NCI-H2081 (cell line): ENCODE data around the gene EHF.
"Not testable (repeated sequence)": the region's sequence is repeated elsewhere in the genome, so short reads cannot be mapped to it uniquely, and the experiment has no call there.

ENCODE experiments used
- DNase-seq, 2 experiments: peaks; one replicate each; lab custom pipeline; 2025; lab: John Stamatoyannopoulos, UW

The EHF gene

GRCh38 chr11:34668583-34669053 lies 47.7 kb downstream of the EHF start:
- DNase-seq, result no peak

DNA sequence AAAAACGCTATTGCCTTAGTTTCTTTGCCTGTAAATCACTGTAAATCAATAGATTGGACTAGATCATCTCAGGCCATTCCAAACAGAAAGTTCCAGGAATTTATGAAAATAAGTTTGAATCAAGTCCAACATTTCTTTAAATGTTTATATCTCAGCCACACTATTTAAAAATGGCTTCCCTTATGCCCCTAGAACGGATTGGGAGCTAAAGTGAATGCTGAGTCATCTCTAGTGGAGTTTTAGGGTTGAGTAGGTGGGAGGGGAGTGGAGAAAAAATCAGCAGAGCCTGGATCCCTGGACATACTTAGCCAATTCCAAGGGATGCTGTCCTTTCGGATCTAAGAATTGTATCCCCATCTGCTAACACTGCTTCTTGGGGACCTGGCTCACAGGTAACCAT lies 48.6 kb downstream of the EHF start:
- DNase-seq, result no peak

DNA sequence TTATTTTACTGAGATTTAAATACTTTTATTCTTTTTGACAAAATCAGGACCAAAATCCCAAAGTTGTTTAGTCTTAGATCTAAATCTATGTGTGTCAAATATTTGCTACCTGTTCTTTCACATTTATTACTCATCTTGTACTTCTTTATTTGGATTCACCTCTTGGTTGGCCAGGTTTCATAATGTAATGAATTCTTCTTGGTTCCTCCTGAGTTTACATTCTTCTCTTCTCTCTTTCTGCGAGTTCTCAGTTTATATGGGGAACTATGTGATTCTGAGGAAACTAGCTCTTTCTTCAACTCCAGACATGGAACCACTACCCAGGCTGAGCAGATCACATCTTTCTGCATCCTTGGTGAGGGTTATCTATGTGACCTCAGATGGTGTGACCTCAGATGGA lies 50.2 kb downstream of the EHF start:
- no peak for DNase-seq

DNA sequence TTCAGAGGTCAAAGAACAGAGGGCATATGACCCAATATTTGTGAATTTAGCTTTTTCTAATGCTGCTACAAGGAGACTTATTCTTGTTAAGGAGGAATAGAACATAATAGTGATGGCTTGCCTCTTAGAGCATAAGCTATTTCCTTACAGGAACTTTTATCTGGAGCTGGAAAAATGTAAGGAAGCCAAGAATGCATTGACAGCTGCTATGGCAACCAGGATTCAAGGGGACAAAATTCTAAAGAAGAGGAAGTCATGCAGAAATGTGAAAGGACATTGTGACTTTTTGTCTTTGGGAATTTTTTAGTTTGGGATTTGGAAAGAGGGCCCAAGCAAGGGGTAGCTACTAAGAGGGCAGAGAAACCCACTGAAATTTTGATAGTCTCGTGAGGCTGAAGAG lies 51.1 kb downstream of the EHF start:
- DNase-seq, result no peak

DNA sequence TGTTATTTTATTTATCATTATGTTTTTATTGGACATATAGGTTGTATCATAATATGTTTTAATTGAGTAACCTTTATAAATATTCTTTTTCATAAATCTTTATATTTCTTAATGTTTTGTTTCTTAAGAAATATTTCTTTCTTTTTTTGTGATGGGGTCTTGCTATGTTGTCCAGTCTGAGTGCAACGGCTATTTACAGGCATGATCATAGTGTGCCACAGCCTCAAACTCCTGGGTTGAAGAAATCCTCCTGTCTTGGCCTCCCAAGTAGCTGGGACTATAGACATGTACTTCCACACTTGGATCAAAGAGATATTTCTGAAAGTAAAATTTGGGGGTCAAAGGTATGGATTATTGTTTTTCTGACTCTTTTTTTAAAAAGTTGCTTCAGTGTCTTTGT lies 53.1 kb downstream of the EHF start:
- no peak for DNase-seq

GRCh38 chr11:34676227-34676626 lies 55.3 kb downstream of the EHF start:
- DNase-seq, result no peak

DNA sequence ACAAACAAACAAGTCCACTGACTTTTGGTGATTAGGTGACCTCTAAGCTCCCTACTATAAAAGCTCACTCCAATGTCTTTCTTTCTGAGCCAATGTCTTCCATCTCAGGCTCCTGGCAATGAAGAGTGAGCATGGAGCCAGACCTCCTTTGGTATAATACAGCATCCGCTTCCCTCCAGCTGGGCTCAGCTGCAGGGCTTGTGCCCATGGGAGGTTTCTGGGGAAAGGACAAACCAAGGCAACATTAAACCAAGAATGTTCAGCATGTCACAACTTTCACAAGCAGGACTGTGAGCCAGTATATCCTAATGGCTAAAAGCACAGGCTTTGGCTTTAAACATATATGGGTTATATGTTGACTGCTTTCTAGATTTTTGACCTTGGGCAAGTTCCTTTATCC lies 58.8 kb downstream of the EHF start:
- no peak for DNase-seq

- peak in 1 of 2 experiments; percentile 29 for DNase-seq
Observed at GRCh38 chr11:34680206-34680605, 59.3 kb downstream of the EHF start.

DNA sequence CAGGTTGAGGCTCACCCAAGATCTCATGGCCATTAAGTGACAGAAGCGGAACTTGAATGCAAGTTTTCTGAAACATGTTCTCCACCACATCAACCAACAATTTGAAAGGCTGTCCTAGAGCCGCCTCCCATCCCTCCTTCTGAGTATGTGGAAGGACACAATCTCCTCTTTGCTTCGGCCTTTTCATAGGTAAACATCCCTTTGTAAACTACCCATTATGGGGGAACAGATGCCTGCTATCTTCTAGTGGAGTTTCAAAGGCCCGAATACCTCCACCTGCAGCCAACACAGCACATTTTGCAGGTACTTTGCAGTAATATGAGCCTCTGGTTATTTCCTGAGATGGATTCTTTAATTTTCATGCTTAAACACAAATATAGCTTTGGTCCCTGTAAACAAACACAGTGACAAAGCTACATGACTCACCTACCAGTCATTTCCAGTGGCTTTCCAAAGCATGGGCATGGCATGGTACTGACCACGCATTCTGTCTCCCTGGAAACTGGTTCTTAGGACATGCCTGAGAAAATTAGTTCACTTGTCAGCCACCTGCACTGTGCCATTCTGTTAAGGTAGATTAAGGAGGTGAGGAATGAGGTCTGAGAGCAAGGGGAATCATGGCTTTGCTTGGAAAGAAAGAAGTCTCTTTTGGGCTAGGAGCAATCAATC lies 60.2 kb downstream of the EHF start:
- peak; percentile 28 to 55 for DNase-seq

GRCh38 chr11:34682825-34683224 lies 61.9 kb downstream of the EHF start:
- no peak for DNase-seq

GRCh38 chr11:34683396-34683795 lies 62.5 kb downstream of the EHF start:
- no peak for DNase-seq

- DNase-seq, result no peak
Observed at GRCh38 chr11:34685864-34686263, 65.0 kb downstream of the EHF start.

GRCh38 chr11:34692299-34692698 lies 71.4 kb downstream of the EHF start:
- not testable (repeated sequence) for DNase-seq

DNA sequence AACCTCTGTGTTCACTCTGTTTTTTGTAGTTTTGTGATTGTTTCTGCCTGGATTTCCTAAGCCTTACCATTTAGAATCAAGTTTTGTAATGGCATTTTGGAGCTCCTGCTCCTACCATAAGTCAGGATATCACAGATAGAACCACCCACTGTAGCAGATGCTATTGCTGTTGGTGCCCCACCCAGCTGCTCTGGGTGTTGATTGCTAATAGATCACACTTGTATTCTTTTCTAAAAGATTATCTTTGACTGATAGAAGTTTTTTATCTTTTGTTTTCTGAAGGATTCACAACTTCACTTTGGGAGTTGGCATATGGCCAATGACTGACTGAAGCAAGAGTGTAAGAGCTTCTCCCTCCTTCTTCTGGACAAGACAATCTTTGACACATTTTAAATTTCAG lies 76.0 kb downstream of the EHF start:
- DNase-seq, result no peak

DNA sequence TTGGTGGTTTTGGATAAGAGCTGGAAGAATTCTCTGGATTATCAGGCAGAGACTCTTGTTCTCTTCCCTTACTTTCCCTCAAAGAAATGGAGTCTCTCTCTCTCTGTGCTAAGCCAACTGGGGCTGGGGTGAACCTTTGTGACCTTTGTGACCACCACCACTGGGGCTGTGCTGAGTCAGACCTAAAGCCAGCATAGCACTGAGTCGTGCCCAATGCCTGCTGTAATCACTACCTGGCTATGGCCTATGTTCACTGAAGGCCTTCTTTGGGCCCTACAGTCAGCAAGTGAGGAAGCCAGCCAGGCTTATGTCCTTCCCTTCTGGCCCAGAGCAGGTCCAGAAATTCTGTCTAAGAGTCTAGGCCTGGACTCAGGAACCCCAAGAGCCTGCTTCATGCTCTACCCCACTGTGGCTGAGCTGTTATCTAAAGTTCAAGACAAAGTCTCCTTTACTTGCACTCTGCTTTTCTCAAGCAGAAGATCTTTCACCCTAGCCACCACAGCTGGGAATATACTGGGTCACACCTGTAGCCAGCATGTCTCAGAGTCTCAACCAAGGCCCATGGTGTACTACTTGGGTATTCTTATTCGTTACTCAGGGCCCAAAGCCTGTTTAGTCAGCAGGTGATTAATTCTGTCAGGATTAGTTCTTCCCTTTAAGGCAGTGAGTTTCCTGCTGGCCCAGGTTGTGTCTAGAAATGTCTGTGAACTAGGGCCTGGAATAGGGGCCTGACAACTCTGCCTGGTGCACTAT lies 86.0 kb downstream of the EHF start:
- DNase-seq, result no peak

GRCh38 chr11:34707462-34707840 lies 86.6 kb downstream of the EHF start:
- no peak for DNase-seq
